ENCODE data around the gene TUFT1. TPM values are rescaled to one million over a fixed set of nuclear protein-coding genes. Genes with fewer than 3 reads are reported as not detected.

TUFT1 gene
- total RNA-seq, 2 donors from 2014 or later = 12.7 to 18.3 TPM

DNA sequence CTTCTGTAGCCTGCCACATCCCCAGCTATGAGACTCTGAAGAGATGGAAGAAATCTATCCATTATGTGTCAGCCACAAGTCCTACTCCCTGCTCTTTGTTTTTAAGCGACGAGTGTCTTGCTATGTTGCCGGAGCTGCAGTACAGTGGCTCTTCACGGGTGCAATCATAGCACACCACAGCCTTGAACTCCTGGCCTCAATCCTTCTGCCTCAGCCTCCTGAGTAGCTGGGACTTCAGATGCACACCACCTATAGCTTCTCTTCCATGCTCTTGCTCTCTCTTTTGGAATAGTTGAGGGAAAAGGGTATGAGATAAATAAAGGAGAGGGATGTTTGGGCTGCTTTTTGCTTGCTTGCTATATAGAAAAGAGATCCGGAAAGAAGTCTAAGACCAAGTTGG is 1.6 kb downstream of the TUFT1 start:
- 76 to 78% methylated on average over 3 to 5 of the region's 5 CpGs for WGBS, 2 experiments (ENCODE audit: insufficient coverage in 1 of 2, insufficient read length in 1 of 2)
- Histone ChIP-seq H3K27ac (ENCODE audit: low read depth, low read length) (no peak overlapping the region), H3K4me3 (ENCODE audit: low read length) (peak overlapping the region; percentile 91), H3K27me3 (ENCODE audit: control insufficient read depth, insufficient read depth, low read length, poor library complexity, severe bottlenecking) (no peaks in the 10 kb centered on the region), H3K9me3 (ENCODE audit: control insufficient read depth, low read length) (no peaks in the 10 kb centered on the region), H3K9ac (ENCODE audit: extremely low read depth, low read length, poor library complexity, severe bottlenecking) (no peak overlapping the region), H3K4me1 (ENCODE audit: control insufficient read depth, insufficient read depth, low read length) (no peaks in the 10 kb centered on the region), H3K36me3 (ENCODE audit: control insufficient read depth, insufficient read depth, low read length) (peaks cover 16% of the 10 kb centered on the region)
- H3K27me3 Mint-ChIP-seq (ENCODE audit: insufficient read depth) = no peaks in the 10 kb centered on the region
- H3K36me3 Mint-ChIP-seq (ENCODE audit: low read depth) = peaks cover 23% of the 10 kb centered on the region
- H3K4me3 Mint-ChIP-seq = peak overlapping the region; percentile 85
- TF ChIP-seq, protein P1, sequence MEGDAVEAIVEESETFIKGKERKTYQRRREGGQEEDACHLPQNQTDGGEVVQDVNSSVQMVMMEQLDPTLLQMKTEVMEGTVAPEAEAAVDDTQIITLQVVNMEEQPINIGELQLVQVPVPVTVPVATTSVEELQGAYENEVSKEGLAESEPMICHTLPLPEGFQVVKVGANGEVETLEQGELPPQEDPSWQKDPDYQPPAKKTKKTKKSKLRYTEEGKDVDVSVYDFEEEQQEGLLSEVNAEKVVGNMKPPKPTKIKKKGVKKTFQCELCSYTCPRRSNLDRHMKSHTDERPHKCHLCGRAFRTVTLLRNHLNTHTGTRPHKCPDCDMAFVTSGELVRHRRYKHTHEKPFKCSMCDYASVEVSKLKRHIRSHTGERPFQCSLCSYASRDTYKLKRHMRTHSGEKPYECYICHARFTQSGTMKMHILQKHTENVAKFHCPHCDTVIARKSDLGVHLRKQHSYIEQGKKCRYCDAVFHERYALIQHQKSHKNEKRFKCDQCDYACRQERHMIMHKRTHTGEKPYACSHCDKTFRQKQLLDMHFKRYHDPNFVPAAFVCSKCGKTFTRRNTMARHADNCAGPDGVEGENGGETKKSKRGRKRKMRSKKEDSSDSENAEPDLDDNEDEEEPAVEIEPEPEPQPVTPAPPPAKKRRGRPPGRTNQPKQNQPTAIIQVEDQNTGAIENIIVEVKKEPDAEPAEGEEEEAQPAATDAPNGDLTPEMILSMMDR (conservative IDR thresholded peaks at IDR 0.05) = no peak
- DNase-seq = no peak
- no peak overlapping the region for H3K27ac Mint-ChIP-seq
- H3K9me3 Mint-ChIP-seq = no peaks in the 10 kb centered on the region
- H3K4me1 Mint-ChIP-seq = peaks cover 27% of the 10 kb centered on the region

DNA sequence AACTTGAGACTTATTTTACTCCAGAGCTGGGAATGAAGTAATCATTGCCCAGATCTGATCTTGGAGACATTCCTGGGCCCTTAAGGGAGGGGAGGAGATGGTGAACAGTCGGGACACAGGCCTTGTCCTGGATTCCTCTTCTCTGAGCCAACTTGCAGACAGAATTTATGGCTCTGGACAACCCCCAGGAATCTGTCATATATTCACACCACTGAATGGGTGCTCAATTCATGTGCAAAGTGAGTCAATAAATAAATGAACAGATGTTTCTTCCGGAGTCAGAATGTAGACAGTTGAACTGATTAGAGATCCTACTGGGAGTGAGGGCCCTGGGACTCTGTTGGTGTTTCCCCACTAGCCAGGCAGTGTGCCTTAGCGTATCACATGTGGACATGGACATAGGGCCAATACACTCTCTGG is 2.6 kb downstream of the TUFT1 start:
- H3K36me3 Mint-ChIP-seq (ENCODE audit: low read depth) = peaks cover 16% of the 10 kb centered on the region
- Histone ChIP-seq H3K36me3 (ENCODE audit: control insufficient read depth, insufficient read depth, low read length) (peaks cover 6% of the 10 kb centered on the region), H3K27ac (ENCODE audit: low read depth, low read length) (no peak overlapping the region), H3K9ac (ENCODE audit: extremely low read depth, low read length, poor library complexity, severe bottlenecking) (no peak overlapping the region), H3K9me3 (ENCODE audit: control insufficient read depth, low read length) (no peaks in the 10 kb centered on the region), H3K4me3 (ENCODE audit: low read length) (peak overlapping the region; percentile 19), H3K4me1 (ENCODE audit: control insufficient read depth, insufficient read depth, low read length) (peaks cover 10% of the 10 kb centered on the region), H3K27me3 (ENCODE audit: control insufficient read depth, insufficient read depth, low read length, poor library complexity, severe bottlenecking) (no peaks in the 10 kb centered on the region)
- no peak overlapping the region for H3K27ac Mint-ChIP-seq
- WGBS, 2 experiments (ENCODE audit: insufficient coverage in 1 of 2, insufficient read length in 1 of 2) = 92 to 97% methylated on average over 2 to 3 of the region's 3 CpGs
- H3K9me3 Mint-ChIP-seq = no peaks in the 10 kb centered on the region
- peaks cover 36% of the 10 kb centered on the region for H3K4me1 Mint-ChIP-seq
- no peak for DNase-seq
- TF ChIP-seq, protein P1 (conservative IDR thresholded peaks at IDR 0.05) = no peak
- no peak overlapping the region for H3K4me3 Mint-ChIP-seq
- H3K27me3 Mint-ChIP-seq (ENCODE audit: insufficient read depth) = no peaks in the 10 kb centered on the region

DNA sequence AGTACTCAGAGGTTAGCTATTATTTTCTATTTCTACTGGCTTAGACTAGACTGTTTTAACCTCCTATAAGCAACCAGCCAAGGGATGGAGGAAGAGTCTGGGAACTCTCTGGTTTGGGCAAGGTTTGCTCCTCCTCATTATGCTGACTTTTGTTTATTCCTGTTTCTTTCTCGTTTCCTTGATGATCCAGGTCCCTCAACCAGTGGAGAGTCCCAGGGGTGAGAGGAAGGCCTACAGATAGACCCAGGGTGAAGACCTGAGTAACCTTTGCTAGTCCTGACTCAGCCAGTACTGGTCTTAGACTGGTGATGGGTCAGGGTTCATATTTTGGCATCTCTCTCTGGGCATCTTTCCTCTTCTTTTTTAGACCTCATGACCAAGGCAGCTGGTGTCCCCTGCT is 5.4 kb downstream of the TUFT1 start:
- DNase-seq = no peak
- H3K4me3 Mint-ChIP-seq = no peak overlapping the region
- H3K27me3 ChIP-seq (ENCODE audit: control insufficient read depth, insufficient read depth, low read length, poor library complexity, severe bottlenecking) = no peaks in the 10 kb centered on the region
- no peak overlapping the region for H3K9ac ChIP-seq (ENCODE audit: extremely low read depth, low read length, poor library complexity, severe bottlenecking)
- no peak overlapping the region for H3K4me3 ChIP-seq (ENCODE audit: low read length)
- WGBS, 2 experiments (ENCODE audit: insufficient coverage in 1 of 2, insufficient read length in 1 of 2) = 67 to 94% methylated on average over 1 of the region's 1 CpG
- H3K27ac Mint-ChIP-seq = peak overlapping the region; percentile 56
- H3K9me3 ChIP-seq (ENCODE audit: control insufficient read depth, low read length) = no peaks in the 10 kb centered on the region
- peaks cover 47% of the 10 kb centered on the region for H3K4me1 Mint-ChIP-seq
- no peaks in the 10 kb centered on the region for H3K36me3 ChIP-seq (ENCODE audit: control insufficient read depth, insufficient read depth, low read length)
- H3K4me1 ChIP-seq (ENCODE audit: control insufficient read depth, insufficient read depth, low read length) = peaks cover 16% of the 10 kb centered on the region
- no peaks in the 10 kb centered on the region for H3K9me3 Mint-ChIP-seq
- TF ChIP-seq, protein P1 (conservative IDR thresholded peaks at IDR 0.05) = no peak
- no peaks in the 10 kb centered on the region for H3K27me3 Mint-ChIP-seq (ENCODE audit: insufficient read depth)
- no peak overlapping the region for H3K27ac ChIP-seq (ENCODE audit: low read depth, low read length)
- peaks cover 12% of the 10 kb centered on the region for H3K36me3 Mint-ChIP-seq (ENCODE audit: low read depth)

Measured in endodermal cell (in vitro differentiated cells).